Natural killer cell treated with Interleukin-12 subunit alpha and Interleukin-12 subunit beta and Interleukin-15 and Interleukin-18, amount 100 ng/mL, for 72 hours (primary cell): Measurements from ENCODE around the gene ELFN2. TPM values are rescaled to one million over a fixed set of nuclear protein-coding genes. Genes with fewer than 3 reads are reported as not detected.

Experiments
- ATAC-seq, 2 donors: fragments of 150-1000 bp; cut with Tn5 transposase in 1 of 2; sonication (Bioruptor Pico), chemical (Tn5 transposase) in 1 of 2; 2 replicates each; pipeline ENCODE4 v1.10.0; 2021
- DNase-seq: peaks from one replicate; pipeline ENCODE4 v3.0.0; 2022; ENCODE audit warnings: low spot score
- H3K27ac Mint-ChIP-seq, 2 donors: 1 replicate in 1 of 2; 2 replicates in 1 of 2; pipeline ENCODE4 v1.8.0; 2022; ENCODE audit warnings: mixed read lengths in 2 of 2, mild to moderate bottlenecking in 1 of 2, moderate library complexity in 1 of 2
- H3K27me3 Mint-ChIP-seq, 2 donors: 1 replicate in 1 of 2; 2 replicates in 1 of 2; pipeline ENCODE4 v1.8.0; 2022; ENCODE audit warnings: mixed read lengths in 2 of 2
- H3K36me3 Mint-ChIP-seq: one replicate; pipeline ENCODE4 v1.8.0; 2022; ENCODE audit warnings: mixed read lengths
- H3K4me1 Mint-ChIP-seq, 2 donors: 1 replicate in 1 of 2; 2 replicates in 1 of 2; pipeline ENCODE4 v1.8.0; 2022; ENCODE audit warnings: low read depth in 2 of 2, mixed read lengths in 2 of 2, mild to moderate bottlenecking in 1 of 2
- H3K4me3 Mint-ChIP-seq: one replicate; pipeline ENCODE4 v1.8.0; 2022; ENCODE audit warnings: mixed read lengths
- H3K9me3 Mint-ChIP-seq: 2 replicates; pipeline ENCODE4 v1.8.0; 2022; ENCODE audit warnings: mixed read lengths
- total RNA-seq, 2 donors: library from RNA; stranded (reverse); gene quantifications; one replicate each; pipeline ENCODE4 v1.2.3, GENCODE V29; 2022

Gene ELFN2
- total RNA-seq, 2 donors from 2014 or later = 0.40 TPM; not detected in 1

DNA sequence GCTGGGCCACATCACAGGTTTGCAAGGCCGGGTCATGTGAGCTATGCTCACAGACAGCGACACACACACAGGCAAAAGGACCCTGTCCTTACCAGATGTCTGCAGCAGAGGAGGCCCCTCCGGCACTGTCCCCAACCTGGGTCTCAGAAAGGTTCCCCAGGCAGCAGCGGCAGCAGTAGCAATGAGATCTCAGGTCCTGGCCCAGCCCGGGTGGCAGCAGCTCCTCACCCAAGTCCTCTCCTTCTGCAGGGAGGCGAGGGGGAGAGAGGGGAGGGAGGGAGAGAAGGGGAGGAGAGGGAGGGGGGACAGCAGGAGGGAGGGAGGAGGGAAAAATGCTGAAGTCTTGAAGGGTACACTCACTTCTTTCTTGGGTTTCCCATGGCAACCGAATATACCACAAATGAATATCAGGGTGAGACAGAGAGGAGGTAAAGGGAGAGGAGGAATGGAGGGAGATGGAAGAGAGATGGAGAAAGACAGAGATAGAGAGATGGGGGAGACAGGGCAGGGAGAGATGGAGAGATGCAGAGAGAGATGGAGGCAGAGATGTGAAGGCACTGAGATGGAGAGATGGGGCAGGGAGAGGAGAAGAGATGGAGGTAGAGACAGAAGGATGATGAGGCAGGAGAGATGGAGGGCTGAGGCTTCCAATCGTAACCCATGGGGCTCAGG is 9.5 kb downstream of the ELFN2 start:
- H3K4me3 Mint-ChIP-seq = no peak overlapping the region
- peaks cover 41 to 56% of the 10 kb centered on the region in 2 donors for H3K27me3 Mint-ChIP-seq
- no peak overlapping the region for H3K27ac Mint-ChIP-seq
- no peak for DNase-seq
- H3K9me3 Mint-ChIP-seq = no peaks in the 10 kb centered on the region
- ATAC-seq = no peak
- H3K4me1 Mint-ChIP-seq = peaks cover 29 to 34% of the 10 kb centered on the region in 2 donors
- H3K36me3 Mint-ChIP-seq = no peaks in the 10 kb centered on the region

DNA sequence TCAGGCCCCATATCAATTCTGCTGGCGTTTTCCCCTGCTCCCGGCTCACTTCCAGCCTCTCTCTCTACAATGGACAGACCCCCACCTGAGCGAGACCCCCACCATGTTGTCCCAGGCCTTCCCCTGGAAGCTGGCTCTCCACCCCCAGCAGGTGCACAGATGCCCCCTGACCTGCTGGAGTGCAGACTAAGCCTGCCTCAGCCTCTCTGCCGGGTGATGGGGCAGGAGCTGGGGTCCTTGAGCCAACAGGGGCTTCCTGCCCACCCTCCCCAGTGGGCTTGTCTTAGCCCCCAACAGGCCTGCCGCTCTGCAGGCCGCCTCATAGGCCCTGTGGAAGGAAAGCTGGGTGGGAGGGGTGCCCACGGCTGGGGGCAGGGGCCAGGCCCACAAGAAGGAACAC is 10.0 kb downstream of the ELFN2 start:
- DNase-seq = no peak
- Mint-ChIP-seq H3K27ac (no peak overlapping the region), H3K9me3 (no peaks in the 10 kb centered on the region), H3K27me3 (peaks cover 41 to 56% of the 10 kb centered on the region in 2 donors), H3K36me3 (no peaks in the 10 kb centered on the region), H3K4me3 (peak overlapping the region; percentile 70), H3K4me1 (peaks cover 29 to 35% of the 10 kb centered on the region in 2 donors)
- no peak for ATAC-seq

DNA sequence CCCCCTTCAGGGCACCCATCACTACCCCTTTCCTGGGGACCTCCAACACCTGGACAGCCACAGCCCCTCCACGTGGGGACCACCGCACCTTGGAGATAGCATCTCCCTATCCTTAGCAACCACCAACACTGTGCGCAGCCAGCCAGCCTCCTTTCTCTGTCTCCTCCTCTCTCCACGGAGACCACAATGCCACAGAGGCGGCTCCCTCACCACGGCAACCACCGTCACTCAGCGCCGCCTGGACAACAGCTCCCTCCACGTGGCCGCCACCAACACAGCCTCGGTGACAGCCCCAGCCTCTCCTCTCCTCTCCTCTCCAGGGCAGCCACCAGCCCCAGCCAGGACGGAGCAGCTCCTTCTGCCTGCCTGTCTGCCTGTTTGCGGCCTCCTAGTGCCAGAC is 10.5 kb downstream of the ELFN2 start:
- Mint-ChIP-seq H3K27me3 (peaks cover 41 to 53% of the 10 kb centered on the region in 2 donors), H3K4me1 (peaks cover 29 to 35% of the 10 kb centered on the region in 2 donors), H3K9me3 (no peaks in the 10 kb centered on the region), H3K36me3 (no peaks in the 10 kb centered on the region), H3K27ac (no peak overlapping the region), H3K4me3 (peak overlapping the region; percentile 70)
- DNase-seq (peak; percentile 68), ATAC-seq (peak; percentile 74 to 76)

DNA sequence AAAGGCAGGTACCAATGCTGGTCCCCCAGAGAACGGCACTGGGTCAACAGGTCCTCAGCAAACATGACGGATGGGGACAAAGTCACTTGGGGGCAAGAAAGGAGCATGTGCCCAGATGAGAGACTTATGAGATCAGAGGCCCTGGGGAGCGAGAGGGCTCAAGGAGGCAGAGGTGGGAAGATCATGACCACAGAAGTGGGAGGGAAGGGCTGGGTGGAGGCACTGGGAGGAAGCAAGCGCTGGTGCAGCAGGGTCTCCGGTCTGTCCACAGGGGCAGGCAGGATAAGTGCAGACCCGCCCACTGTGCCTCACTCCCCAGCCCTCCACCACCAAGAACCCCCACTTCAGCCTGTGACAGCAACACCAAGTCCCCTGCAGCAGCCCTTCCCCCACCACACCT is 10.9 kb downstream of the ELFN2 start:
- H3K4me3 Mint-ChIP-seq = peak overlapping the region; percentile 70
- H3K36me3 Mint-ChIP-seq = no peaks in the 10 kb centered on the region
- H3K4me1 Mint-ChIP-seq = peaks cover 29 to 35% of the 10 kb centered on the region in 2 donors
- DNase-seq (no peak), ATAC-seq (peak in 1 of 2 donors; percentile 33)
- no peak overlapping the region for H3K27ac Mint-ChIP-seq
- H3K9me3 Mint-ChIP-seq = no peaks in the 10 kb centered on the region
- H3K27me3 Mint-ChIP-seq = peaks cover 41 to 49% of the 10 kb centered on the region in 2 donors

DNA sequence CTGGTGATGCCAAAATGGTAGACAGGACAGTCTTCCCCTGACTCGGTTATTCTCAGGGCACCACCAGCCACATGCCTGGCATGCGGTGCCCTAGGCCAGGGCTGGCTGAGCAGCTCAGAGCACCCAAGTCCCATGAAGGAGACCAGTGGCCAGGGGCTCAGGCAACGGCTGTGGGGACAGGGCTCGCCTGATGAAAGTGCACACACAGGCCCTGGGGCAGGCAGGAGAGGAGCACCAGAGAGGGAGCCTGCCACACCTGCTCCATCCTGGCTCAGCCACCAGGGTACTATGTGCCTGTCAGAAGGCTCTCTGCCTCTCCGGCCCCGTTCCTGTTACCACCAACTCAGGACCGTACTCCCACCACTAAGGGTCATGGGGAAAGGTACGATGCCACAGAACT is 12.1 kb downstream of the ELFN2 start:
- Mint-ChIP-seq H3K4me1 (peaks cover 24 to 31% of the 10 kb centered on the region in 2 donors), H3K36me3 (no peaks in the 10 kb centered on the region), H3K27ac (no peak overlapping the region), H3K4me3 (no peak overlapping the region), H3K9me3 (no peaks in the 10 kb centered on the region), H3K27me3 (peaks cover 34 to 37% of the 10 kb centered on the region in 2 donors)
- DNase-seq (no peak), ATAC-seq (no peak)

DNA sequence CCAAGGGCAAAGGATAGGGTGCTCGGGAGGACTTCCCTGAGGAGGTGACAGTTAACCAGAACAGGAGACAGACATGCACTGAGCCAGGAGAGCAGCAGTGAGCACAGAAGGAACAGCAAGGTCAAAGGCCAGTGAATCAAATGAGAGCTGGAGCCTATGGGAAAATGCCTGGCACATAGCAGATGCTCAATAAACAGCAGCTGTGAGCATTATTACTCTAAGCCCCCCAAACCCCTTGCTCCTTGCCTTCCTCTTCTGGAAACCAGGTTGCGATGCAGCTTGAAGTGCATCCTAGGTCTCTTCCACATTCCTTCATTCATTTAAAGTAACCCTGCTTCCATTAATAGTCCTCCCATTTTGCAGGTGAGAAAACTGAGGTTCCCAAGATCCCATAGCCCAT is 13.0 kb downstream of the ELFN2 start:
- H3K27ac Mint-ChIP-seq = peak overlapping the region in 1 of 2 donors; percentile 54
- peaks cover 19 to 25% of the 10 kb centered on the region in 2 donors for H3K4me1 Mint-ChIP-seq
- no peak overlapping the region for H3K4me3 Mint-ChIP-seq
- no peaks in the 10 kb centered on the region for H3K9me3 Mint-ChIP-seq
- peaks cover 29 to 33% of the 10 kb centered on the region in 2 donors for H3K27me3 Mint-ChIP-seq
- ATAC-seq (no peak), DNase-seq (no peak)
- H3K36me3 Mint-ChIP-seq = no peaks in the 10 kb centered on the region

DNA sequence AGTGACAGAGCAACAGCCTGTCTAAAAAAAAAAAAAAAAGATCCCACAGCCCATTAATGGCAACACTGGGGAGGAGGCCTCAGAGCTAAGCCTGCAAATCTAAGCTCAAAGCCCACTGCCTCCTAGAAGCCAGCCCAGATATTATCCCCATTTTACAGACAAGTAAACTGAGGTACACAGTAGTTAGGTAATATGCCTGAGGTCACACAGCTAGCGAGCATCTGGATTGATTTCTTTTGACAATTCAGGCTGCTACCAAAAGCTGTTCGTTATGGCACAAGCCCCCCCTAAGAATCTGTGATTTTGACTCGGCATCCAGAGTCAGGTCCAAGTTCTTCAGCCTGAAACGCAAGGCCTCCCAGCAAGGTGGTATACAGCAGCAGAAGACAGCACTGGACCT is 13.7 kb downstream of the ELFN2 start:
- peaks cover 22 to 26% of the 10 kb centered on the region in 2 donors for H3K27me3 Mint-ChIP-seq
- H3K36me3 Mint-ChIP-seq = no peaks in the 10 kb centered on the region
- no peak overlapping the region for H3K4me3 Mint-ChIP-seq
- H3K4me1 Mint-ChIP-seq = peaks cover 15 to 22% of the 10 kb centered on the region in 2 donors
- H3K9me3 Mint-ChIP-seq = no peaks in the 10 kb centered on the region
- DNase-seq = no peak
- no peak overlapping the region for H3K27ac Mint-ChIP-seq
- ATAC-seq = no peak

DNA sequence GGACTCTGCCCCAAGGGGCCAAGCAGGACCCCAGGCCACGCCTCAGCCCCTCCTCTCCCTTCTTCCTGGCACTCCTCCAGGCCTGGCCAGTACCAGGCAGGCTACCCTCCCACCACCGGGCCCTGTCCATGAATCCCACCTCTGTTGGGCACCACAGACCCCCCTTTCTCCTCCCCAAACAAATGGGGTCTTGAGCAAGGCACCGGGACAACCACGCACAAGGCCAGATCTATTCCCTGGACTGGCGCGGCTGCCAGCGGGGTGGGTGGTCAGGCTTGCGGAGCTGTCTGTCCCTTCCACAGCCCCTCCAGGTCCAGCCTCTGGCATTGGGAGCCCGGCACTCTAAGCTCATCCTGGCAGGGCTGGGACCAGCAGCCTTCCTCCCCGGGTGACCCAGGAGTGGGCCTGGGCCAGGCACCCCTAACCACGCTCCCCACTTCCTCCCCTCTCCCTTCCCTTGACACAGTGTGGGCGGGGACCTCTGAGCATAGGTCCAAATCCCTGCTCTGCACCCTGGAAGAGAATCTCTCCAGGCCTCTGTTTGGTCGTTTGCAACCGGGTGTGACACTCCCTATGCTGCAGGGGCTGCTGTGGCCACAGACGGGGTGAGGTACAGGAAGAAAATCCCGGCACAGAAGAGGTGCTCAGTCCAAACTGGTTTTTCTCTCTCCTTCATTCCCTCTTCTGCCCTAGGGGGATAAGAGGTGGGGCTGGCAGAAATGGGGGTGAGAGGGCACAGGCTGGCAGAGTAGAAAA is 14.6 kb downstream of the ELFN2 start:
- Mint-ChIP-seq H3K4me3 (no peak overlapping the region), H3K9me3 (no peaks in the 10 kb centered on the region), H3K4me1 (peaks cover 15 to 17% of the 10 kb centered on the region in 2 donors), H3K27me3 (peaks cover 13 to 18% of the 10 kb centered on the region in 2 donors), H3K36me3 (no peaks in the 10 kb centered on the region), H3K27ac (no peak overlapping the region)
- no peak for DNase-seq
- no peak for ATAC-seq

DNA sequence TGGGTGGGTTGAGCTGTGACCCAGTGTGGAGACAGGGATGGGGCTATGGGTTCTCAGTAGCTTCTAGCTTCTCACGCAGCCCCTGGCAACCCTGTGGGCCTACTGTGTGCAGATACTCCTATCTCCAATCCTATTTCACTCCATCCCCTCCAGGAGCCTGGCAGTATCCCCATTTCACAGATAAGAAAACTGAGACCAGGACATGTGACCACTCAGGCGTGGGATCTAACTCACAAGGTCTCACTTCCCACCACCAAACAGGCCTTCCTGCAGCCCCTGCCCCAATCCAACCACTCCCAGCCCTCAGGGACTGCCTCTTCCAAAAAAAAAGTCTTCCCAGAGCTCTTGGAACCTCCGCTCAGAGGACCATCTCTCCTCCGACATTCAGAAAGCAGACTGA is 15.6 kb downstream of the ELFN2 start:
- Mint-ChIP-seq H3K27ac (no peak overlapping the region), H3K4me1 (peaks cover 8 to 11% of the 10 kb centered on the region in 2 donors), H3K27me3 (peaks cover 5 to 13% of the 10 kb centered on the region in 2 donors), H3K36me3 (no peaks in the 10 kb centered on the region), H3K4me3 (no peak overlapping the region), H3K9me3 (no peaks in the 10 kb centered on the region)
- DNase-seq (no peak), ATAC-seq (no peak)

DNA sequence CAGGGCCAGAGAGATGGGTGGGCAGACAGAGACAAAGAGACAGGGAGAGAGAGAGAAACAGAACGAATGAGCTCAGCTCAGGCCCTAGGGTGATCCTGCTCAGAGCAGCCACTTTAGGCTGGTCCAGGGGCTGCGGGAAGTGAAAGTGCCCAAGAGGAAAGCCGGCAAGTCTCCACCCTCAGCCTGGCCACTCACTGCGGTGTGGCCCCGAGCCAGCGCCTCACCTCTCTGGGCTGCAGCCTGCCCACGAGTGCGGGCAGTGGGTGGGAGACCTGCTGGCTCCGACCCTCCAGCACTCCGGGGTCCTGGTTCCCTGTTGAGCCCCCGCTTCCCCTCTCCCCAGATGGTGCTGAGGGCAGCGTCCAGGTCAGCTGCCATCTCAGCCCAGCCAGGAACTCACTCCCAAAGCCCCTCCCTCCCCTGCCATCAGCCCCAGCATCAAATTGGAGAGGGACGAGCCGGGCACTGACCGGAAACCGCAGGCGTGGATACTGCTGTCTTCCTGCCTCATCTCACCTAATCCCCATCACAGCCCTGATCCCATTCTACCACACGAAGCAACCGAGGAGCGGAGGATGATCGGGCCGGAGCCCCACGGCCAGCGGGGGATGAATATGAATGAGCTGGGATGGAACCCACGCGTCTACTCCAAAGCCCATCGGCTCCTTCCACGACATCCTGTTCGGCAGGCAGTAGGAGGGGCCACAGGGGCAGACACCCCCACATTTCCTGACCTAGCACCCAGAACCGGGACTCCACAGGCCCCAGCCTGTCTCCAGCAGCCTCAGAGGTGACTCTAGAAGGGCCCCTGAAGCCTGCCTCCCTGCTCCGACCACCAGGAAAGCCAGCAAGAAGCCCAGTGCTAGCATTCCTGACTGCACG is 16.9 kb downstream of the ELFN2 start:
- ATAC-seq (no peak), DNase-seq (no peak)
- Mint-ChIP-seq H3K9me3 (no peaks in the 10 kb centered on the region), H3K4me1 (peaks cover 0 to 4% of the 10 kb centered on the region in 2 donors), H3K36me3 (no peaks in the 10 kb centered on the region), H3K4me3 (no peak overlapping the region), H3K27ac (no peak overlapping the region), H3K27me3 (peaks cover 0 to 10% of the 10 kb centered on the region in 2 donors)

DNA sequence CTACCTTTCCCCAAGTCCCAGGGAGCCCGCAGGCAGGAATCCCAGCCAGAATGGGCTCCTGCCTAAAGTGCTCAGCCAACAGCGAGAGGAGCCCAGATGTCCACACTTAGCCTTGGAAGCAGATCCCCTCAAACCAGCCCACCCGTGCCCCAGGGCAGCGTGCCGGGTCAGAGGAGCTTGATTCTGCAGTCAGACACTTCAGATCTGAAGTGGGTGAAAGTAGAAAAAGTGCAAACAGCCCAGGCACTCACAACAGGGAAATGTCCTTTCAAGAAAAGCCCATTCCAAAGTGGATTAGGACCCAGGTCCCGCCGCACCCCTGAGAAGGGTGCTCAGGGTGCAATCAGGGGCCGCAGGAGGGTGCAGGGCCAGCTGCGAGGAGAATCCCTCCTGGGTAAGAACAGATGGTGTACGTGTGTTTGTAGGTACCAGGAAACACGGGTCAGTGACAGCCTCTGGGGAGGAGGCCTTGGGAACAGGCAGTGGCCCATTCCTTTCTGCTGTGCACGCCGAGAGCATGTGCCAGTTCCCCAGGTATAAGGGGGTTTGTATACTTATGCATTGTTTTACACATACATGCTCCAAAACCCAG is 17.7 kb downstream of the ELFN2 start:
- H3K9me3 Mint-ChIP-seq = no peaks in the 10 kb centered on the region

DNA sequence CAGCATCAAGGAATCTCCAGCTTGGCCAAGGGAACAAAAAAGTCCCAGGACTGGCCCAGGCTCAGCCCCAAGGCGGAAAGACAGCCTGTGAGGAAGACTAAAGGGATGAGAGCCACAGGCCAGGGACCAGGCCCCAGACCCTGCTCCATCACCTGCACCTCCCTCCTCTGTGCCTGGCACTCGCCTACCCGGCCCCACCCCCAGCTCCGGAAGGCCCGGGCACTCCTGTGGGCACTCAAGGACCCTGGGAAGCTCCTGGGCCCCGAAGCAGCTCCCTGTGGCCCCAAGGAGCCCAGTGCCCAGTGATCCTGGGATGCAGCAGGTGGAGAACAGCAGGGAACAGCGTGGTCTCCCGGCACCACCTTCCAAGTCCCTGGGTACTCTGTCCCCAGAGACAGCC is 18.2 kb downstream of the ELFN2 start:
- no peaks in the 10 kb centered on the region for H3K9me3 Mint-ChIP-seq

More for the DNA sequence above, 17.7 kb downstream of the ELFN2 start:
- H3K4me1 Mint-ChIP-seq = peaks cover 0 to 4% of the 10 kb centered on the region in 2 donors
- DNase-seq = no peak
- ATAC-seq = no peak
- H3K27ac Mint-ChIP-seq = no peak overlapping the region
- H3K27me3 Mint-ChIP-seq = peaks cover 0 to 7% of the 10 kb centered on the region in 2 donors
- no peak overlapping the region for H3K4me3 Mint-ChIP-seq
- no peaks in the 10 kb centered on the region for H3K36me3 Mint-ChIP-seq

DNA sequence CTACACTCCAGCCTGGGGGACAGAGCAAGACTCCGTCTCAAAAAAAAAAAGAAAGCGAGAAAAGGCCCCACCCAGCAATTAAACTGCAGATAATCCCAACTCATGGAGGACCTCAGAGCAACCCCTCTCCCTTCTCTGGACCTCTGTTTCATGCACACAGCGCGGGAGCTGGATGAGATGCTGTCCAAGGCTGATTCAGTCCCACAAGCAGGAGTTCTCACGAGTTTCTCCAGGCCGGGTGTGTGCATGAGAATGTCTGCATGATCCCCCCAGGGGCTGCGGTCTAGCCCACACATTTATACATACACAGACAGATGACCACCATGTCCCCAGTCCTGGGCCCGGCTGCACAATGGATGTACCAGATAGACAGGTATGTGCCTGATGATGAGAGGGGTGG is 19.4 kb downstream of the ELFN2 start:
- no peaks in the 10 kb centered on the region for H3K9me3 Mint-ChIP-seq
- ATAC-seq (no peak), DNase-seq (no peak)
- H3K4me3 Mint-ChIP-seq = no peak overlapping the region
- peaks cover 0 to 1% of the 10 kb centered on the region in 2 donors for H3K4me1 Mint-ChIP-seq
- no peaks in the 10 kb centered on the region for H3K36me3 Mint-ChIP-seq
- peaks cover 0 to 3% of the 10 kb centered on the region in 2 donors for H3K27me3 Mint-ChIP-seq
- no peak overlapping the region for H3K27ac Mint-ChIP-seq

More for the DNA sequence above, 18.2 kb downstream of the ELFN2 start:
- Mint-ChIP-seq H3K4me3 (no peak overlapping the region), H3K27me3 (peaks cover 0 to 6% of the 10 kb centered on the region in 2 donors), H3K36me3 (no peaks in the 10 kb centered on the region), H3K4me1 (peaks cover 0 to 4% of the 10 kb centered on the region in 2 donors), H3K27ac (no peak overlapping the region)
- ATAC-seq (no peak), DNase-seq (no peak)
